H9 (cell line): ENCODE results near the gene CCNJL. TPM values are rescaled to one million over a fixed set of nuclear protein-coding genes. Genes with fewer than 3 reads are reported as not detected.
A peak's percentile ranks its signal among the peaks of the same experiment; 100 is the strongest.

Experiments
- DNase-seq: peaks from one replicate; pipeline ENCODE4 v3.0.0-alpha.2; 2017
- H2AFZ ChIP-seq: one replicate; pipeline ENCODE4 v1.6.1; 2013; ENCODE audit warnings: mild to moderate bottlenecking, low read length, control low read depth, moderate library complexity
- H2AK5ac ChIP-seq: 2 replicates; pipeline ENCODE4 v1.6.1; 2013; ENCODE audit warnings: low read length, control low read depth, mixed read lengths; ENCODE audit not compliant: insufficient read length
- H2BK120ac ChIP-seq: one replicate; pipeline ENCODE4 v1.6.1; 2013; ENCODE audit warnings: low read depth, mild to moderate bottlenecking, low read length, control low read depth, inconsistent platforms; ENCODE audit not compliant: poor library complexity, severe bottlenecking
- H2BK12ac ChIP-seq: 2 replicates; pipeline ENCODE4 v1.6.1; 2013; ENCODE audit warnings: low read length, control low read depth, mixed read lengths, low read depth; ENCODE audit not compliant: insufficient read length
- H2BK15ac ChIP-seq: 2 replicates; pipeline ENCODE4 v1.6.1; 2013; ENCODE audit warnings: low read depth, low read length, control low read depth
- H2BK20ac ChIP-seq: one replicate; pipeline ENCODE4 v1.6.1; 2013; ENCODE audit warnings: low read depth, mild to moderate bottlenecking, low read length, control low read depth, inconsistent platforms; ENCODE audit not compliant: poor library complexity, severe bottlenecking
- H2BK5ac ChIP-seq: 2 replicates; pipeline ENCODE4 v1.6.1; 2013; ENCODE audit warnings: low read length, control low read depth, mixed read lengths; ENCODE audit not compliant: insufficient read length
- H3K14ac ChIP-seq: 2 replicates; pipeline ENCODE4 v1.6.1; 2013; ENCODE audit warnings: low read length, control low read depth; ENCODE audit not compliant: insufficient read depth
- H3K18ac ChIP-seq: 2 replicates; pipeline ENCODE4 v1.6.1; 2013; ENCODE audit warnings: low read depth, mild to moderate bottlenecking, mixed read lengths, low read length, control low read depth; ENCODE audit not compliant: insufficient read length
- H3K23ac ChIP-seq: 2 replicates; pipeline ENCODE4 v1.6.1; 2013; ENCODE audit warnings: low read length, control low read depth, mixed read lengths, low read depth; ENCODE audit not compliant: insufficient read length
- H3K23me2 ChIP-seq: 2 replicates; pipeline ENCODE4 v1.6.1; 2013; ENCODE audit warnings: low read depth, mild to moderate bottlenecking, mixed read lengths, low read length, control low read depth; ENCODE audit not compliant: insufficient read length, poor library complexity, severe bottlenecking
- H3K27ac ChIP-seq: 2 replicates; pipeline ENCODE4 v1.5.1; 2013; ENCODE audit warnings: low read length, control low read depth, mixed read lengths, low read depth; ENCODE audit not compliant: insufficient read length
- H3K27me3 ChIP-seq: 2 replicates; pipeline ENCODE4 v1.6.1; 2013; ENCODE audit warnings: low read length, control low read depth, inconsistent platforms; ENCODE audit not compliant: insufficient read depth
- H3K4ac ChIP-seq: 2 replicates; pipeline ENCODE4 v1.6.1; 2013; ENCODE audit warnings: low read depth, mild to moderate bottlenecking, control low read depth, inconsistent platforms, low read length, moderate library complexity
- H3K4me1 ChIP-seq: 2 replicates; pipeline ENCODE4 v1.6.1; 2013; ENCODE audit warnings: low read length, control low read depth, inconsistent platforms; ENCODE audit not compliant: insufficient read depth
- H3K4me2 ChIP-seq: 2 replicates; pipeline ENCODE4 v1.6.1; 2013; ENCODE audit warnings: low read length, control low read depth, mixed read lengths; ENCODE audit not compliant: insufficient read length, insufficient read depth
- H3K56ac ChIP-seq: 2 replicates; pipeline ENCODE4 v1.6.1; 2013; ENCODE audit warnings: low read depth, mild to moderate bottlenecking, mixed read lengths, low read length, control low read depth; ENCODE audit not compliant: insufficient read length
- H3K79me1 ChIP-seq: 2 replicates; pipeline ENCODE4 v1.6.1; 2013; ENCODE audit warnings: low read depth, mild to moderate bottlenecking, moderate library complexity, low read length, control low read depth, inconsistent platforms; ENCODE audit not compliant: insufficient read depth, poor library complexity, severe bottlenecking
- H3K79me2 ChIP-seq: 2 replicates; pipeline ENCODE4 v1.6.1; 2013; ENCODE audit warnings: low read length, control low read depth, inconsistent platforms; ENCODE audit not compliant: insufficient read depth
- H3K9ac ChIP-seq: 2 replicates; pipeline ENCODE4 v1.6.1; 2013; ENCODE audit warnings: low read length, control low read depth, mixed read lengths; ENCODE audit not compliant: insufficient read length; ENCODE audit errors: extremely low read depth
- H3K9me3 ChIP-seq: one replicate; pipeline ENCODE4 v1.6.1; 2013; ENCODE audit warnings: low read depth, low read length, inconsistent platforms; ENCODE audit not compliant: control insufficient read depth
- H3T11ph ChIP-seq: one replicate; pipeline ENCODE4 v1.6.1; 2013; ENCODE audit warnings: mild to moderate bottlenecking, low read length, control low read depth, inconsistent platforms
- H4K20me1 ChIP-seq: one replicate; pipeline ENCODE4 v1.6.1; 2013; ENCODE audit not compliant: control insufficient read depth, insufficient read length, insufficient read depth
- H4K5ac ChIP-seq: 2 replicates; pipeline ENCODE4 v1.6.1; 2013; ENCODE audit warnings: low read depth, mild to moderate bottlenecking, mixed read lengths, low read length, control low read depth; ENCODE audit not compliant: insufficient read length
- H4K8ac ChIP-seq: replicated peaks from 2 replicates; pipeline ENCODE4 v1.6.1; 2013; ENCODE audit warnings: low read length, control low read depth, mixed read lengths, low read depth; ENCODE audit not compliant: insufficient read length
- H4K91ac ChIP-seq: 2 replicates; pipeline ENCODE4 v1.6.1; 2013; ENCODE audit warnings: low read depth, mild to moderate bottlenecking, moderate library complexity, mixed read lengths, low read length, control low read depth; ENCODE audit not compliant: insufficient read length
- H3K27ac Mint-ChIP-seq, 3 experiments: 2 replicates in 2 of 3; 3 replicates in 1 of 3; pipeline ENCODE4 v1.8.0; 2020 to 2021; ENCODE audit warnings: mixed read lengths in 3 of 3, mild to moderate bottlenecking in 1 of 3, moderate library complexity in 1 of 3
- H3K27me3 Mint-ChIP-seq: 2 replicates; pipeline ENCODE4 v1.8.0; 2021; ENCODE audit warnings: low read depth, mild to moderate bottlenecking, moderate library complexity, mixed read lengths
- H3K36me3 Mint-ChIP-seq, 3 experiments: 2 replicates in 2 of 3; 3 replicates in 1 of 3; pipeline ENCODE4 v1.8.0; 2020 to 2021; ENCODE audit warnings: low read depth in 3 of 3, mixed read lengths in 3 of 3; ENCODE audit not compliant: insufficient read depth in 1 of 3
- H3K4me1 Mint-ChIP-seq, 2 experiments: 2 replicates each; pipeline ENCODE4 v1.8.0; 2020; ENCODE audit warnings: mixed read lengths in 2 of 2
- H3K4me3 Mint-ChIP-seq, 2 experiments: 2 replicates in 1 of 2; 3 replicates in 1 of 2; pipeline ENCODE4 v1.8.0; 2020 to 2021; ENCODE audit warnings: mild to moderate bottlenecking in 2 of 2, mixed read lengths in 2 of 2, moderate library complexity in 1 of 2
- H3K9me3 Mint-ChIP-seq, 2 experiments: 2 replicates in 1 of 2; 3 replicates in 1 of 2; pipeline ENCODE4 v1.8.0; 2020; ENCODE audit warnings: mild to moderate bottlenecking in 2 of 2, mixed read lengths in 2 of 2, moderate library complexity in 1 of 2
- WGBS: extraction: QIAGEN DNeasy Blood & Tissue Kit; methylation state at CpG from one replicate; pipeline ENCODE4 v1.1.7; 2013; ENCODE audit warnings: missing lambda C conversion rate, low lambda C conversion rate, mixed read lengths; ENCODE audit not compliant: insufficient read length; ENCODE audit errors: extremely low coverage; 5-methylcytosine and 5-hydroxymethylcytosine counted together
- total RNA-seq: library from RNA; stranded (reverse); gene quantifications from 2 replicates; pipeline ENCODE4 v1.2.1, GENCODE V29; 2021
- TF ChIP-seq, protein P1 (sequence below): fragments of 200-600 bp; sonication (generic); conservative IDR thresholded peaks from 3 replicates; pipeline ENCODE4 v1.8.0; 2021; ENCODE audit warnings: antibody characterized with exemption, mild to moderate bottlenecking

The CCNJL gene
- total RNA-seq, 1 experiment from 2014 or later, result 26.9 TPM

DNA sequence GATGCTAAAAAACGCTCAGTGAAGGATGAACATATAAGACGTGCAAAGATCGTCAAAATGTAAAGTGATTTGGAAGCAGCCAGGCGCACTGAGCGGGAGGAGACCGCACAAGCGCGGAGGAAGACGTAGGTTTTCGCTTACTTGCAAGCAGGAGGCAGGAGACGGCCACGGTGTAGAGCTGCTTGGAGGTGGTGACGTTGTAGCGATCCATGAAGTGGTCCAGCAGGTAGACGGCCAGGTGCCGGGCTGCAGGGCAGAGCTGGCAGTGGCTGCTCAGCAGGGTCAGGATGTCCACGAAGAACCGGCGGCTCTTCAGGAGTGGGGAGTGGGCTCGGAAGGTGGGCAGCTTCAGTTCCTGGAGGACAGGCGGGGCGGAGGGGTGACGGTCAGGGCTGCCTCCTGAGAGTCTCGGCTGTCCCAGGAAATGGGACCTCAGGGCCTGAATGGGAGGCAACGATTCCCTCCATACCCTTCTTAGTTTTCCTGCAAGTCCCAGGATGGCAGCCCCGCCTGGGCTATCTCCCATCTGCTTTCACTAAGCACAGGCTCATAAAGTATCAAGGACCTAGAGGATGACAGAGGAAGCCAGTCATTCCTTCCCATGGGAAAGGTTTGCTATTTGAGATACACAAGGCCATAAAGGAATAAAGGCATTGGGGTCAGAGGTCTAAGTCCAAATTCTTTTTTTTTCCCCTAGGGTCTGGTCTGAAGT, 31.8 kb downstream of the CCNJL start:
- H4K8ac ChIP-seq, result no peak overlapping the region
- no peaks in the 10 kb centered on the region for H3K27me3 ChIP-seq
- no peak overlapping the region for H2BK5ac ChIP-seq
- H2BK120ac ChIP-seq, result no peak overlapping the region
- H2BK20ac ChIP-seq, result no peak overlapping the region
- H3K4me2 ChIP-seq, result no peak overlapping the region
- no peak overlapping the region for H3K4me3 Mint-ChIP-seq
- no peak overlapping the region for H3K9ac ChIP-seq
- no peaks in the 10 kb centered on the region for H3K9me3 ChIP-seq
- H3K36me3 Mint-ChIP-seq, result peaks cover 34 to 53% (median 42%) of the 10 kb centered on the region in 3 experiments; a peak in 6 of 7 replicates
- no peaks in the 10 kb centered on the region for H4K20me1 ChIP-seq
- no peaks in the 10 kb centered on the region for H3K27me3 Mint-ChIP-seq
- H3K4me1 Mint-ChIP-seq, result peaks cover 30 to 34% of the 10 kb centered on the region in 2 experiments
- TF ChIP-seq, protein P1, sequence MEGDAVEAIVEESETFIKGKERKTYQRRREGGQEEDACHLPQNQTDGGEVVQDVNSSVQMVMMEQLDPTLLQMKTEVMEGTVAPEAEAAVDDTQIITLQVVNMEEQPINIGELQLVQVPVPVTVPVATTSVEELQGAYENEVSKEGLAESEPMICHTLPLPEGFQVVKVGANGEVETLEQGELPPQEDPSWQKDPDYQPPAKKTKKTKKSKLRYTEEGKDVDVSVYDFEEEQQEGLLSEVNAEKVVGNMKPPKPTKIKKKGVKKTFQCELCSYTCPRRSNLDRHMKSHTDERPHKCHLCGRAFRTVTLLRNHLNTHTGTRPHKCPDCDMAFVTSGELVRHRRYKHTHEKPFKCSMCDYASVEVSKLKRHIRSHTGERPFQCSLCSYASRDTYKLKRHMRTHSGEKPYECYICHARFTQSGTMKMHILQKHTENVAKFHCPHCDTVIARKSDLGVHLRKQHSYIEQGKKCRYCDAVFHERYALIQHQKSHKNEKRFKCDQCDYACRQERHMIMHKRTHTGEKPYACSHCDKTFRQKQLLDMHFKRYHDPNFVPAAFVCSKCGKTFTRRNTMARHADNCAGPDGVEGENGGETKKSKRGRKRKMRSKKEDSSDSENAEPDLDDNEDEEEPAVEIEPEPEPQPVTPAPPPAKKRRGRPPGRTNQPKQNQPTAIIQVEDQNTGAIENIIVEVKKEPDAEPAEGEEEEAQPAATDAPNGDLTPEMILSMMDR, result no peak
- WGBS, result no CpG with 5 or more reads among the region's 26 CpGs
- H3K27ac ChIP-seq, result no peak overlapping the region
- no peak overlapping the region for H2AK5ac ChIP-seq
- no peak overlapping the region for H3K4ac ChIP-seq
- H3K14ac ChIP-seq, result no peak overlapping the region; the same call in 1 of the 2 replicates
- H3K9me3 Mint-ChIP-seq, result no peaks in the 10 kb centered on the region
- H4K91ac ChIP-seq, result no peak overlapping the region
- no peaks in the 10 kb centered on the region for H3K79me1 ChIP-seq
- no peak overlapping the region for H2AFZ ChIP-seq
- DNase-seq, result no peak
- no peak overlapping the region for H3K23ac ChIP-seq
- no peak overlapping the region for H3K56ac ChIP-seq
- no peaks in the 10 kb centered on the region for H3K4me1 ChIP-seq
- no peaks in the 10 kb centered on the region for H3K79me2 ChIP-seq
- H2BK15ac ChIP-seq, result no peak overlapping the region
- no peak overlapping the region for H2BK12ac ChIP-seq
- H3K27ac Mint-ChIP-seq, result peak overlapping the region; percentile 1 to 69 (median 11); a peak in 5 of 7 replicates
- H3T11ph ChIP-seq, result no peak overlapping the region
- no peak overlapping the region for H4K5ac ChIP-seq
- H3K18ac ChIP-seq, result no peak overlapping the region
- no peaks in the 10 kb centered on the region for H3K23me2 ChIP-seq
